DMS153 treated with DMSO at 0.1 percent for 48 hours (cell line): ENCODE results near the gene SND1.

Experiments used
- DNase-seq: peaks from one replicate; lab custom pipeline; 2025; ENCODE audit not compliant: unreplicated experiment; lab: John Stamatoyannopoulos, UW

Gene SND1

GRCh38 chr7:127981965-127982364 is 330.0 kb downstream of the SND1 start:
- no peak for DNase-seq

- DNase-seq = no peak
Measured at GRCh38 chr7:127983804-127984332, 331.9 kb downstream of the SND1 start.

- no peak for DNase-seq
Measured at GRCh38 chr7:127986581-127987521, 334.9 kb downstream of the SND1 start.

DNA sequence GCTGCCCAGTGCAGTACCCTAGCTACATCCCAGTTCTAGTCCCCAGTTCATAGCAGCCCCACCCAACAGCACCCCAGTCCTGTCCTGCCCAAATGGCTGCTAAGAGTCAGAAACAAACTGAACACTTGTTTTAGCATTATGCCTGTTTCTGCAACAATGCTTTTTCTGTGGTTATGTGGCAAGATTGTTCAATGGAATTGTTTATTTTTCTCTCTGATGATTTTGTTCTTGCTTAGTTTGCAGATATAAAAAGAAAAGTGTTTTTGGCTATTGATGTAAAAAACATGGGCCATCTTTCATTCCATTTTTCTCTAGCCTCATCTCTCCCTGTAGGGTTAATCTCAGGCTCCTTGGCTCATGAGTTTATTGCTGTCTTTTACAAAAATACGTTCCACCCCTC is 336.8 kb downstream of the SND1 start:
- DNase-seq = no peak

DNA sequence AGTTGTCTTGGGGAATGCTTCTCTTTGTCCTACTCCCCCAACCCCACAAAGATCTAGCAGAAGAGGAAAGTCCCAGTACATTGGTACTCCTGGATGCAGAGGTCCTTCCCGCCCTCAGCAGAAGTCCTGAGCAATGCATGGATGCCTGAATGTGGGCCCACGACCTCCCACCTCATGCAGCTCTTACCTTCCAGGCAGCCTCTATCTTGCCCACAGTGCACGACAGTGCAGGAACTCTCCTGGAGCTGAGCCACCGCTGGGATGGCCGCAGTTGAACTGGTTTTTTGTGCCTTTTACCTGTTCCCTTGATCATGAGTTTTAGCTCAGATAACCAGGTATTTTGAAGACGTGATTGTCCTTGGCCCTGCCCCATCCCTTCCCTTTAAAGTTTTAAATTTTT is 341.3 kb downstream of the SND1 start:
- no peak for DNase-seq

- no peak for DNase-seq
Measured at GRCh38 chr7:127993987-127994386, 342.0 kb downstream of the SND1 start.

DNA sequence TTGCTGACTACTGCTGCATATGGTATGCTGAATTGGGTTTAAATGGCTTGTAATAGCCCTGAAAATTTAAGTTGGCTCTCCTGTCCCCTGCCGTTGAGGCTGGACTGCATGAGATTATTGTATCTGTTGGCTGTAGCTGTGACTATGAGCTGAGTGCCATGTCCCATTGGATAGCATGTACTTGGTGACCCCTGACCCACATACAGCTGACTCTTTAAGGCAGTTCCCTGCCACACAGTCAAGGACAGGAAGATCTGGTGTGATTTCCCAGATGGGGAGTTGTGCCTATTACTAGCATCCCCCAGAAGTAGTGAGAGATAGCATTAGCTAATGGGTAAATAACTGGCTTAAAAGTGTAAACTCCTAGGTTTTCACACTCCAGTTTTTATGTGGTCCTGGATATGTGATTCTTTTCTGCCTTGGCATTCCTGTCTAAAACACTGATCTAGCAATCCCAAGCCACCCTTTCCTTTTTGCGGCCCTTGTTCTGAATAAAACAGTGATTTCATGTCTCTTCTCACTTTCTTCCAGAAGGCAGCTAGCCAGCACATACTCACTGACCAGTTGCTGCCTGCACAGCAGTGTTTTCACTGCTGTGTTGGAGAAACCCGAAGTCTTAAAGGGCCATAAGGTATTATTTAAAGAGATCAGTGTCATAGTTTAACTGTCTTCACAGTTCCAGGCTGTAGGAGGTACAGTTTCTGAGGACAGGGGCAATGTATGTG is 343.3 kb downstream of the SND1 start:
- DNase-seq = no peak

- no peak for DNase-seq
Measured at GRCh38 chr7:127995881-127996215, 343.9 kb downstream of the SND1 start.

DNA sequence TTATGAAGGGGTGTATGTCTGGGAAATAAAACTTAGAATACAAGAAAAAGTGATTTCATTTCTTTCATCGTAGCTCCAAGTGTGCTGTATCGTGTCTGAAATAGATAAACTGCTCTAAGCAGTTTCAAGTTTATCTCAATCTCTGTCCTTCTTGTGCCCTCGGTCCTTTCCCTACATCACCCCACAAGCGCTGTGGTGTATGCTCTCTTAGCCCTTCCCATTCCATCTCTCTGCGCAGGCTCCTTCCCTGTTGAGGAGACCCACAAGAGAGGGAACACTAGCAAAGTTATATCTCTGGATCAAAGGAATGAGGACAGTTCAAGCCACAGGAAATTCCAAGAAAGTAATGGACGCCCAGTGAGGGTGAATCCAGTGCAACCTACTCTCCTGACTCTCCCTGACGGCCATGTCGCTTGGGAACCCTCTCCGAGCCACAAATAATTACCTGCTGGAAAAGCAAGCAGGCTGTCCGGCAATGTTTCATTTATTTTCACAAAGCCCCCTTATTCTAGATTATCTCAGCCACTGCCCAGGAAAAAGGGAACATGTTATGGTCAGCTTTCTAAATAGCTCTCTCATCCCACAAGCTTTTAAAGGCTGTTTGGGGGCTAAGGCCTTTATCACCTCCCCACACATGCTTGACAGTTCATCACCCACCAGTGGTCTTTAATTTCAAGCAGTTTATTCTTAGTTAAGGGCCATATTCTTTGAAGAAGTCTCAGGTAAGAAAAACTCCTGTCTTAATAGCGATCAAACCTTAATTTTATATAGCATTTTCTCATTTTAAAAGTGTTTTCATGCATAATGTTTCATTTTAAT is 344.5 kb downstream of the SND1 start:
- no peak for DNase-seq

DNA sequence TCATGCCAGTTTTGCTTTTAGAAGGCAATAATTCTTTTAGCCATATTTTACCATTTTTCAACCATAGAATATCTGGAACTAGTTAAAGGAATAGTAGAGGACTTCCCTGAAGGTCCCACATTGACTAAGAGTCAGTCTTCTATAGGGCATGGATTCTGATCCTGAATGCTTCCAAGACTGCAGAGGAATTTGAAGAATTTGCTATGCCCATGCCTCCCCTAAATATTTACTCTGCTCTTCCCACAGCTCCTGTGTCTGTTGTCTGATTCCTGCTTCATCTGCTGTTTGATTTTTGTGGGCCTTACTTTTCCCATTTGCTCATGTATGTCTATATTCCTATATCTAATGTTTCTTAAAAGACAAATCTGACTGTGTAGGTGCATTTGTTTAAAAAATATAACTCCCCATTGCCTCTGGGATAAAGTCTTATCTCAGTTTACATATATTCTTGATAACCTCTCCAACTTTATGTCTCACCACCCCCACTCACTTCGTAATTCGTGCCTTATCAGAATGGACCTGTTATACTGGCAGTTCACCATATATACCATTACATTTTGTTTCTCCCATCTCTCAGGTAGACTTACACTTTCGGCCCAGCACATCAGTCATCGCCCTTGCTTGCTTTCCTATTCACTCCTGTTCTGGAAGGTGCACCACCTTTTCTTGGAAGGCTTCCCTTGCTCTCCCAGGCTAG is 345.4 kb downstream of the SND1 start:
- no peak for DNase-seq

DNA sequence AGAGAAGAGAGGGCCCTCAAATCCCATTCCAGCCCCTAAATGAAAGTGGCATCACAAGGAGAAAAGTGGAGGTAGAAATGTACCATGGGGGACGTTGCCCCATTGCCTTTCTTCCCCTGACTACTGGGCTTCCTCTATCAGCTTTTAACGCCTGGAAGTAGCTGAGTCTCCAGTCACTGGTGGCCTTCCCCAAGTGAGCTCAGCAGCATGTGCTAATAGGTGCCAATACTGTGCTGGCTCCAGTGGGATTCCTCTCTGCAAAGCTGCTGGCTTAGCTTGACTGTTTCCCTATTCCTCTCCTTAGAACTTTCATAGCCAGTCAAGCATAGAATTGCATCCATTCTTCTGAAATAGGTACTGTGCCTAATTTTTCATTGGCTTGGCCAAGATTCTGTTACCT is 346.7 kb downstream of the SND1 start:
- no peak for DNase-seq

DNA sequence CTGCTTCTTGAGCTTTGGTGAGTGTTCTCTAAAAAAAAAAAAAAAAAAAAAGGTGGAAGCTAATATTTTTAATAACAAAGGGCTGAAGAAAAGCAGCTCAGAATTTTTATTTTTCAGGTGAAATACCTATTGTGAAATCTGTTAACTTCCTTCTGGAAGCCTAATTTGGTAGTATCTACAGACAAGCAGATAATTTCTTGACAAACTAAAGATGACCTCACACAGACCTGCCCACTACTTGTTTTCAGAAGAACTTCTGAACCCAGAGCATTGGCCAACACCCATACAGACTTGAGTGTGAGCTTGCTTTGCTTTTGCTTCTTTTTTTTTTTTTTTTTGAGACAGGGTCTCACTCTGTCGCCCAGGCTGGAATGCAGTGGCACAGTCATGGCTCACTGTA is 348.1 kb downstream of the SND1 start:
- DNase-seq = no peak

GRCh38 chr7:128000854-128001265 is 348.9 kb downstream of the SND1 start:
- DNase-seq = no peak

DNA sequence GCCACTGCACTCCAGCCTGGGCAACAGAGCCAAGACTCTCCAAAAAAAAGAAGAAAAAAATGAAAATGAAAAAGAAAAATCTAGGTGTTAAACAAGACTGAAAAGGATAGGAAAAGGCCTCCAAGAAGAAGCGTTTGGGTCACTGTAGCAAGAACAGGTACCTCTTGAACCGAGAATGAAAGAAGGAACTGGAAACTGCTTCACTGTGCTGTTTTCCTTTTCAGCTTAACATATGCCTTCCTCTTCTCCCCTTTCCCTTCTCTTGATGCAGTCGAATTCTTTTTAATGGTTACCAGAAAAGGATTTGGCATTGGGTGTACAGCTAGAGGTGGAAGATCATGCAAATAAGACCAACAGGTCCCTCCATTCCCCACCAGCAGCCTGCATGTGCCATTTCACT is 351.2 kb downstream of the SND1 start:
- no peak for DNase-seq

- DNase-seq = no peak
Measured at GRCh38 chr7:128003787-128004186, 351.8 kb downstream of the SND1 start.

GRCh38 chr7:128004623-128005022 is 352.6 kb downstream of the SND1 start:
- DNase-seq = no peak

DNA sequence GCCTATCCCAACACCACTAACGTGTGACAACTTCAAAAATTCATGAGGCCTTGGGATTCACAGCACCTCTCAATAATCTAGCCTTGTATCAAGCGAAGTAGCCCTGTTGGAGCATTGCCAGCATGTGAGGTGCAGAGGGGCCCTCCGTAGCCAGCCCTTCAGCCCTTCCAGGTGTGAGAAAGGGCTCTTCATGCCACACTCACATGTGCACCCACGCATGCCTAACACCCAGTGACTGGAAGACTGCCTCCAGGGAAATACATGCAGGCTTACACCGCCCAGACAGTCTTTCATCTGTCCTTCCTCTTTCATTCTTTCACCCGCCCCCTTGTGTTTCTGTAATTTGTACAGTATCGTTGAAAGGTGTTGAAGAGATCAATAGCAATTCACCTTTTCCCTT is 353.1 kb downstream of the SND1 start:
- no peak for DNase-seq

GRCh38 chr7:128005759-128006159 is 353.8 kb downstream of the SND1 start:
- DNase-seq = no peak

DNA sequence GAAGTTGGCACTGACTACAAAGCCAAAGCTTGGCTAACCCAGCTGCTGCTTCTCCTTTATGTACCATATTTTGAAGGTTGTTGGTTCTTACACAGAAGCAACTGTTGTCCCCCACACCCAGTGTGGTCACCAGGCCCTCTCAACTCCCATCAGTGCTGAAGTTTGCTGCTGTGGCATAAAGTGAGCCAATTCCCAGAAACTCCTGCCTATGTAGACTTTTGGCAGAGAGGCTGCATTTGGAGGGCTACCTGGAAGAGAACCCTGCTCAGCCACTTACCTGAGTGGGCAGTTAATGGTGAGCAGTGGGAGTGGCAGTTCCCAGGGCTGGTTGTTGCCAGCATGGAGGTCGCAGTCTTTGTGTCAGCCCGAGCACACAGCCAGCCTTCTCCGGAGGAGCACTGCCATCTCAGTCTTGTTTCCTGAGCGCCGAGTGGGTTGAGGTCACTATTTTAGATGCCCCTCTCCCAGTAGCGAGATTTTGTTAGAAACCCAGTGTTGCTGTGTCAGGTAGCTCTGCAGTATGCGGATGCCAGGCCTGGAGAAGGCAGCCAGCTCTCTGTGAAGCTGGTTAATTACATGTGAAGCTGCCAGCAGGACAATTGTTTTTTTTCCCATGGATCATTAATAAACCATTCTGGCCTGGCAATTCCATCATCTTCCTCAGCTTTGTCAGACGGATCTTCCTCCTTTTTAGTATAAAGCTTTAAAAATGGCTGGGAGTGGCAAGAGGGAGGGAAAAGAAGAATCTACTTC is 354.7 kb downstream of the SND1 start:
- DNase-seq = no peak

DNA sequence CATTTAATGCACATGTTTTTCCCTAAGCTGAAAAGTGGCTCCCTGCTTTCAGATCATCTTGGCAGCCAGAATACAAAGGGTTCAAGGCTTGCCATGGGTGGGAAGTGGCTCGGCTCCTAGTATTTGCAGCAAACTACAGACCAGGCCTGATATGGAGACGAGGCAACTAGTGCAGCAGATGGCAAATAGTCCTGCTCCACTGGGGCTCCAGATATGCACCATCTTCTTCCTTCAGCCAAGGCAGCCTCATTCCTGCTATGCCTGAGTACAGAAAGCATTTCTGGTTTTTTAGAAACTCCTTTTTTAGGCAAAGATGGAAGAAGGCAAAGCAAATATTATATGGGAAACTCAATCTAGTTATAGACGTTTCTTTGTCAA is 355.3 kb downstream of the SND1 start:
- DNase-seq = no peak
